Loucy (cell line): Measurements from ENCODE around the gene GLP2R.

Source experiments
- H2AFZ ChIP-seq: fragments of 200-600 bp; sonication (generic); 2 replicates; pipeline ENCODE4 v1.6.0; 2016; ENCODE audit warnings: antibody characterized with exemption, mild to moderate bottlenecking, low read length, moderate library complexity
- H3F3A ChIP-seq: fragments of 200-600 bp; 2 replicates; pipeline ENCODE4 v1.6.0; 2016; ENCODE audit warnings: antibody characterized with exemption, low read depth, mild to moderate bottlenecking
- H3K27me3 ChIP-seq: fragments of 200-600 bp; sonication (generic); 2 replicates; pipeline ENCODE4 v1.6.1; 2014; ENCODE audit warnings: low read length, mild to moderate bottlenecking; ENCODE audit not compliant: insufficient read depth, poor library complexity, severe bottlenecking
- H3K36me3 ChIP-seq: fragments of 200-600 bp; sonication (generic); 2 replicates; pipeline ENCODE4 v1.6.1; 2016; ENCODE audit warnings: low read length; ENCODE audit not compliant: insufficient read depth
- H3K4me1 ChIP-seq: fragments of 200-600 bp; sonication (generic); 2 replicates; pipeline ENCODE4 v1.5.1; 2014; ENCODE audit warnings: low read length, mild to moderate bottlenecking; ENCODE audit not compliant: insufficient read depth, poor library complexity, severe bottlenecking
- H3K4me2 ChIP-seq: fragments of 200-600 bp; sonication (generic); 2 replicates; pipeline ENCODE4 v1.6.0; 2014; ENCODE audit warnings: antibody characterized with exemption, low read length, low read depth, mild to moderate bottlenecking; ENCODE audit not compliant: poor library complexity, severe bottlenecking
- H3K4me3 ChIP-seq: fragments of 200-600 bp; sonication (generic); 2 replicates; pipeline ENCODE4 v1.5.1; 2014; ENCODE audit warnings: low read length, mild to moderate bottlenecking, mixed read lengths; ENCODE audit not compliant: poor library complexity, severe bottlenecking
- H3K79me2 ChIP-seq: fragments of 200-600 bp; sonication (generic); 2 replicates; pipeline ENCODE4 v1.6.1; 2014; ENCODE audit warnings: low read length; ENCODE audit not compliant: insufficient read depth
- H3K9ac ChIP-seq: fragments of 200-600 bp; sonication (generic); 2 replicates; pipeline ENCODE4 v1.6.0; 2014; ENCODE audit warnings: mild to moderate bottlenecking, low read depth, low read length, moderate library complexity; ENCODE audit not compliant: poor library complexity, severe bottlenecking
- H3K9me2 ChIP-seq: fragments of 200-600 bp; sonication (generic); replicated peaks from 2 replicates; pipeline ENCODE4 v1.6.1; 2016; ENCODE audit warnings: low read depth, low read length, mixed read lengths
- H3K9me3 ChIP-seq: fragments of 200-600 bp; sonication (generic); 2 replicates; pipeline ENCODE4 v1.6.1; 2014; ENCODE audit warnings: mild to moderate bottlenecking, antibody characterized with exemption, low read length, low read depth; ENCODE audit not compliant: insufficient read depth
- H4K20me1 ChIP-seq: fragments of 200-600 bp; sonication (generic); 2 replicates; pipeline ENCODE4 v1.6.0; 2014; ENCODE audit warnings: antibody characterized with exemption, low read length, mild to moderate bottlenecking; ENCODE audit not compliant: insufficient read depth, poor library complexity, severe bottlenecking
- CTCF ChIP-seq: fragments of 200-600 bp; sonication (generic); conservative IDR thresholded peaks from 2 replicates; pipeline ENCODE4 v1.5.1; 2014; ENCODE audit warnings: mild to moderate bottlenecking, antibody characterized with exemption, low read length
- EZH2phosphoT487 ChIP-seq: fragments of 200-600 bp; IDR thresholded peaks from 2 replicates; pipeline ENCODE4 v1.6.1; 2018; ENCODE audit warnings: antibody characterized with exemption, mild to moderate bottlenecking, moderate library complexity, borderline replicate concordance

The GLP2R gene

GRCh38 chr17:9878356-9878755 is 52.6 kb downstream of the GLP2R start:
- Histone ChIP-seq H3K4me3 (no peak overlapping the region), H4K20me1 (no peaks in the 10 kb centered on the region), H3K27me3 (no peaks in the 10 kb centered on the region), H3K4me1 (no peaks in the 10 kb centered on the region), H3K36me3 (no peaks in the 10 kb centered on the region), H3F3A (no peaks in the 10 kb centered on the region), H3K9ac (no peak overlapping the region), H3K9me3 (peaks cover 7% of the 10 kb centered on the region; the same call in 1 of the 2 replicates), H2AFZ (no peak overlapping the region), H3K4me2 (no peak overlapping the region), H3K79me2 (no peaks in the 10 kb centered on the region), H3K9me2 (no peaks in the 10 kb centered on the region)
- TF ChIP-seq EZH2phosphoT487 = no peak
- TF ChIP-seq CTCF = no peak

- H3K9ac ChIP-seq = no peak overlapping the region
- no peaks in the 10 kb centered on the region for H3K4me1 ChIP-seq
- no peak overlapping the region for H3K4me2 ChIP-seq
- H3K79me2 ChIP-seq = no peaks in the 10 kb centered on the region
- H3F3A ChIP-seq = no peaks in the 10 kb centered on the region
- H3K36me3 ChIP-seq = no peaks in the 10 kb centered on the region
- no peaks in the 10 kb centered on the region for H3K27me3 ChIP-seq
- peaks cover 12% of the 10 kb centered on the region; the same call in 1 of the 2 replicates for H3K9me3 ChIP-seq
- no peaks in the 10 kb centered on the region for H3K9me2 ChIP-seq
- H2AFZ ChIP-seq = no peak overlapping the region
- no peak for TF ChIP-seq CTCF
- TF ChIP-seq EZH2phosphoT487 = no peak
- H4K20me1 ChIP-seq = no peaks in the 10 kb centered on the region
- no peak overlapping the region for H3K4me3 ChIP-seq
Measured at GRCh38 chr17:9878786-9879525, 53.2 kb downstream of the GLP2R start.

- Histone ChIP-seq H3K9me2 (no peaks in the 10 kb centered on the region), H3K9me3 (peaks cover 12% of the 10 kb centered on the region; the same call in 1 of the 2 replicates), H3K27me3 (no peaks in the 10 kb centered on the region), H3K9ac (no peak overlapping the region), H3F3A (no peaks in the 10 kb centered on the region), H3K4me2 (no peak overlapping the region), H3K4me3 (no peak overlapping the region), H4K20me1 (no peaks in the 10 kb centered on the region), H2AFZ (no peak overlapping the region), H3K79me2 (no peaks in the 10 kb centered on the region), H3K36me3 (no peaks in the 10 kb centered on the region), H3K4me1 (no peaks in the 10 kb centered on the region)
- no peak for TF ChIP-seq EZH2phosphoT487
- no peak for TF ChIP-seq CTCF
Measured at GRCh38 chr17:9880582-9880999, 54.9 kb downstream of the GLP2R start.
